ENCODE measurements around the gene CTNND2. TPM values are rescaled to one million over a fixed set of nuclear protein-coding genes. Genes with fewer than 3 reads are reported as not detected.

Gene CTNND2
- total RNA-seq, 1 experiment from 2014 or later = 7.0 TPM

DNA sequence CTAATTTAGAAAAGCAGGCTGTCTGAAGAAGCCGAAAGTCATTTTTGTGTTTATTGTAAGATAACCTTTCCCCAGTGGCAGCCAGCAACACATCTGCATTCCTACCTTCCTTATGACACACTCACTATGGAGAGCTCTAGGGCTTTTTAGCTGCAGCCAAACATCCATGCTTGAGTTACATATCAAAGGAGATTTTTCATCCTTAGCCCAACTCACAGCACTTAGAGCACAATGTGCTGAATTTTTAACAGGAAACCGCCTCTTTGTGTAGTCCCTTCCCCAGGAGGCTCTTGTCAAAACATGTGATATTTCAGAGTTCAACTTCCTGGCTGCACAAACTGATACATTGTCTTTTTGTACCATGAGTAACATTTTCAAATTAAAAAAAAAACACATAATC is 379.2 kb downstream of the CTNND2 start:
- TF ChIP-seq, protein P1, sequence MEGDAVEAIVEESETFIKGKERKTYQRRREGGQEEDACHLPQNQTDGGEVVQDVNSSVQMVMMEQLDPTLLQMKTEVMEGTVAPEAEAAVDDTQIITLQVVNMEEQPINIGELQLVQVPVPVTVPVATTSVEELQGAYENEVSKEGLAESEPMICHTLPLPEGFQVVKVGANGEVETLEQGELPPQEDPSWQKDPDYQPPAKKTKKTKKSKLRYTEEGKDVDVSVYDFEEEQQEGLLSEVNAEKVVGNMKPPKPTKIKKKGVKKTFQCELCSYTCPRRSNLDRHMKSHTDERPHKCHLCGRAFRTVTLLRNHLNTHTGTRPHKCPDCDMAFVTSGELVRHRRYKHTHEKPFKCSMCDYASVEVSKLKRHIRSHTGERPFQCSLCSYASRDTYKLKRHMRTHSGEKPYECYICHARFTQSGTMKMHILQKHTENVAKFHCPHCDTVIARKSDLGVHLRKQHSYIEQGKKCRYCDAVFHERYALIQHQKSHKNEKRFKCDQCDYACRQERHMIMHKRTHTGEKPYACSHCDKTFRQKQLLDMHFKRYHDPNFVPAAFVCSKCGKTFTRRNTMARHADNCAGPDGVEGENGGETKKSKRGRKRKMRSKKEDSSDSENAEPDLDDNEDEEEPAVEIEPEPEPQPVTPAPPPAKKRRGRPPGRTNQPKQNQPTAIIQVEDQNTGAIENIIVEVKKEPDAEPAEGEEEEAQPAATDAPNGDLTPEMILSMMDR (conservative IDR thresholded peaks at IDR 0.05) = no peak
- no peak overlapping the region for H3T11ph ChIP-seq (ENCODE audit: low read length)
- peaks cover 9% of the 10 kb centered on the region; the same call in 1 of the 2 replicates for H3K4me1 ChIP-seq (ENCODE audit: insufficient read depth, low read length)
- no peak overlapping the region for H3K4me3 Mint-ChIP-seq
- H3K4ac ChIP-seq (ENCODE audit: low read depth, low read length) = no peak overlapping the region
- no peak for DNase-seq
- H3K36me3 Mint-ChIP-seq (ENCODE audit: insufficient read depth in 1 of 3, low read depth in 3 of 3) = no peaks in the 10 kb centered on the region
- no peak overlapping the region for H2BK5ac ChIP-seq (ENCODE audit: insufficient read length, low read length)
- H3K18ac ChIP-seq (ENCODE audit: insufficient read length, low read depth, low read length) = no peak overlapping the region
- no peaks in the 10 kb centered on the region for H3K9me3 Mint-ChIP-seq
- no peak overlapping the region for H2AK5ac ChIP-seq (ENCODE audit: insufficient read length, low read length)
- H2AFZ ChIP-seq (ENCODE audit: low read length) = no peak overlapping the region
- no peak overlapping the region for H4K91ac ChIP-seq (ENCODE audit: insufficient read length, low read depth, low read length)
- no peak overlapping the region for H4K5ac ChIP-seq (ENCODE audit: insufficient read length, low read depth, low read length)
- no peaks in the 10 kb centered on the region for H4K20me1 ChIP-seq (ENCODE audit: control insufficient read depth, insufficient read depth, insufficient read length)
- H3K23ac ChIP-seq (ENCODE audit: insufficient read length, low read depth, low read length) = no peak overlapping the region
- H3K79me1 ChIP-seq (ENCODE audit: insufficient read depth, low read depth, low read length, poor library complexity, severe bottlenecking) = no peaks in the 10 kb centered on the region
- H3K79me2 ChIP-seq (ENCODE audit: insufficient read depth, low read length) = no peaks in the 10 kb centered on the region
- no CpG with 5 or more reads among the region's 2 CpGs for WGBS (ENCODE audit: extremely low coverage, insufficient read length, low lambda C conversion rate)
- H3K27ac Mint-ChIP-seq = peak overlapping the region in 1 of 3 experiments; percentile 14; a peak in 4 of 7 replicates
- H4K8ac ChIP-seq (replicated peaks; ENCODE audit: insufficient read length, low read depth, low read length) = no peak overlapping the region
- H3K4me1 Mint-ChIP-seq = peaks cover 35 to 39% of the 10 kb centered on the region in 2 experiments
- H3K9ac ChIP-seq (ENCODE audit: extremely low read depth, insufficient read length, low read length) = no peak overlapping the region
- H3K27ac ChIP-seq (ENCODE audit: insufficient read length, low read depth, low read length) = no peak overlapping the region
- no peak overlapping the region for H2BK20ac ChIP-seq (ENCODE audit: low read depth, low read length, poor library complexity, severe bottlenecking)
- H2BK120ac ChIP-seq (ENCODE audit: low read depth, low read length, poor library complexity, severe bottlenecking) = no peak overlapping the region
- no peak overlapping the region for H2BK15ac ChIP-seq (ENCODE audit: low read depth, low read length)
- H3K14ac ChIP-seq (ENCODE audit: insufficient read depth, low read length) = no peak overlapping the region
- H3K4me2 ChIP-seq (ENCODE audit: insufficient read depth, insufficient read length, low read length) = no peak overlapping the region
- H3K56ac ChIP-seq (ENCODE audit: insufficient read length, low read depth, low read length) = no peak overlapping the region
- H2BK12ac ChIP-seq (ENCODE audit: insufficient read length, low read depth, low read length) = no peak overlapping the region
- H3K27me3 ChIP-seq (ENCODE audit: insufficient read depth, low read length) = no peaks in the 10 kb centered on the region
- H3K27me3 Mint-ChIP-seq (ENCODE audit: low read depth) = no peaks in the 10 kb centered on the region
- H3K9me3 ChIP-seq (ENCODE audit: control insufficient read depth, low read depth, low read length) = no peaks in the 10 kb centered on the region
- no peaks in the 10 kb centered on the region for H3K23me2 ChIP-seq (ENCODE audit: insufficient read length, low read depth, low read length, poor library complexity, severe bottlenecking)
